GM10847 (cell line): ENCODE measurements around the gene CEP85L.

Source experiments
- POLR2A ChIP-seq: IDR thresholded peaks from 2 replicates; pipeline ENCODE4 v1.6.1; 2011; ENCODE audit not compliant: insufficient read length; ENCODE audit errors: extremely low read depth

CEP85L gene

DNA sequence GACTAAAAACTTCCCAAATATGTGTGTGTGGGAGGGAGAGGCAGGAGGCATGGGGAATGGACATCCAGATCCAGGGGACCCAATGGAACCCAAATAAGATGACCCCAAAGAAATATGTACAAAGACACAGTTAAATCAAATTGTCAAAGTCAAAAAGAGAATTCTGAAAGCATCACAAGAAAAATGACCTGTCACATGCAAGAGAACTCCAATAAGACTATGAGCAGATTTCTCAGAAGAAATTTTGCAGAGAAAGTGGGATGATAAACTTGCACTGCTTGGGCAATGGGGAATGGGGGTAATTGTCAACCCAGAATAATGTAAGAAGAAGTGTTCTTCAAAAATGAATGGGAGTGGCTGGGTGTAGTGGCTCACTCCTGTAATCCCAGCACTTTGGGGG, 162.8 kb downstream of the CEP85L start:
- no peak for TF ChIP-seq POLR2A

DNA sequence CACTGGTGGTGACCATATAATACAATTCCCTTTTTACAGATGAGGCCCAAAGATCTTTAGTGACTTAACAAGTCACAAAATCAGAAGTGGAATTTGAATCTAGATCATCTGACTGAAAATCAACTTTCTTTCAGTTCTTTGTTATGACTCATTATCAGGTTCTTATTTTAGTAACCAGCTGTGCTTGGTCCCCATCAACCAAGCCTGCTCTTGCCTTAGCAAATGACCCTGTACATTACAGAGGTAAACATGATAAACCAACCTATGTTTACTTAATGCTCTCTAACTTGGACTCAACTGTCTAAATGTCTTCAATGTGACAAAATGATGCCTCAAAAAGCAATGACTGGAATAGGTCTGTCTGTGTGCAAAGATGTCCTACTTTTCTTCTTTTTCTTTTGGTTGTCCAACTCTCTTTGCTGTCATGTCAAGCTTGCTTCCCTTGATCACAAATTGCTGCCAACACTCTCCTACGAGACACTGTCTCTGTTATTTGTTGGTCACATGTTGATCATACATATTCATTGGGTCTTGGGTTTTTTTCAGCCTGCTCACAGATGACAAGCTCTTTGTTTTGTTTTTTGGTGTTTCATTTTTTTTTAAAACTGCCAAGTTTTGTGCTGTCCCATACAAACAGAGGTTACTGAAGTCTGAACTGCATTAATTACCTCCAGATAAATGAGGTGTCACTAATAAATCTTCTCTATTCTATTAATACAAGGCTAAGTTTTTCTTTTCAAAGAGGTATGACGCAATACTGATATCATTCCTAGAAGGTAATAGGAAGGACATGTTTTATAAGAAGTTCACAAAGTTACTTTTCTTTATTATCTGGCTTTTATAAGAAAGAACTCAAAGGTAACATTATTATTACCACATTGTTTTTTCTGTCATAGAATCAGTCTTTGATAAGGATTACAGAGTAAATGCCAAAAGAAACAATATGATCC, 165.5 kb downstream of the CEP85L start:
- TF ChIP-seq POLR2A = no peak

DNA sequence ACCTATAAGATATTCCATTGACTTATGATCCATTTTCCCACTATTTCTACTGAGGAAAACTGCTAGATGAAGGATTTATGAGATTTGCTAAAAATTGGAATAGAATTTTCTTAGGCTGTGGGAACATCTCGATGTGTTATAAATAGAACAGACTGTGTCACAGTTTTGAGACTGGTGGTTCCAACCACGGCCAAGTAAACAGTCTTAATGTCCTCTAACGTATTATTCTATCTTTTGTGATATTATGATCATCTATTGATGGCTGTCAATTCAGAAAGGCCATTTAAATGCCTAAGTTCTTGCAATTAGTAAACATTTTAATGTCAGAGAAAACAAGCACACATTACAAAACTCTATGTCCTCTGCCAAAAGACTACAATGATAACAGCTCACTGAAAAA, 174.8 kb downstream of the CEP85L start:
- TF ChIP-seq POLR2A = no peak

DNA sequence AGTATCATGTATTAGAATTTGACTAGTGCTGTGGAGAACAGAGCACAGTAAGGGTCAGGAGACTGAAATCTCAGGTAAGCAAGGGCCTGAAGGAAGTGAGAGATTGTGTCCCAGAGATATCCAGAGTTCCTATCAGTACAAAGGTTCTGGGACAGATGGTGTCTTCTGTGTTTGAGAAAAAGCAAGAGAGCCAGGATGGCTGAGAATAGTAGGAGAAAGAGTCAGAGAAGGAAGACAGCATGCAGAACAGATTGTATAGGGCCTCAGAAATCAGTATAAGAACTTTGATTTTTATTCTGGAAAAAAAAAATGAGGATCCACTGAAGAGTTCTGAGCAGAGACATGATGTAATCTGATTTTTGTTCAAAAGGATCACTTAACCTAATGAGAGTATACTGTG, 178.1 kb downstream of the CEP85L start:
- no peak for TF ChIP-seq POLR2A

DNA sequence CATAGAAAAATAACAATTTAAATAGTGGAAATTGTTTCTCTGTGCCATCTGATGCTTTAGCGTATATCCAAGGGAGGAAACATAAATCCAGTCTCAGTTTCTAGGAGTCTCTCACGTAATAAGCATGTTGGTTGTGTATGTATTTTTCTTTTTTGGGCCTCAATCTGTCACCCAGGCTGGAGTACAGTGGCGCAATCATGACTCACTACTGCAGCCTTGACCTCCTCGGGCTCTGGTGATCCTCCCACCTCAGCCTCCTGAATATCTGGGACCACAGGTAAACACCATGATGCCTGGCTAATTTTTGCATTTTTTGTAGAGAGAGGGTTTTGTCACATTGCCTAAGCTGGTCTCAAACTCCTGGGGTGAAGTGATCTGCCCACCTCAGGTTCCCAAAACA, 181.9 kb downstream of the CEP85L start:
- TF ChIP-seq POLR2A = no peak

DNA sequence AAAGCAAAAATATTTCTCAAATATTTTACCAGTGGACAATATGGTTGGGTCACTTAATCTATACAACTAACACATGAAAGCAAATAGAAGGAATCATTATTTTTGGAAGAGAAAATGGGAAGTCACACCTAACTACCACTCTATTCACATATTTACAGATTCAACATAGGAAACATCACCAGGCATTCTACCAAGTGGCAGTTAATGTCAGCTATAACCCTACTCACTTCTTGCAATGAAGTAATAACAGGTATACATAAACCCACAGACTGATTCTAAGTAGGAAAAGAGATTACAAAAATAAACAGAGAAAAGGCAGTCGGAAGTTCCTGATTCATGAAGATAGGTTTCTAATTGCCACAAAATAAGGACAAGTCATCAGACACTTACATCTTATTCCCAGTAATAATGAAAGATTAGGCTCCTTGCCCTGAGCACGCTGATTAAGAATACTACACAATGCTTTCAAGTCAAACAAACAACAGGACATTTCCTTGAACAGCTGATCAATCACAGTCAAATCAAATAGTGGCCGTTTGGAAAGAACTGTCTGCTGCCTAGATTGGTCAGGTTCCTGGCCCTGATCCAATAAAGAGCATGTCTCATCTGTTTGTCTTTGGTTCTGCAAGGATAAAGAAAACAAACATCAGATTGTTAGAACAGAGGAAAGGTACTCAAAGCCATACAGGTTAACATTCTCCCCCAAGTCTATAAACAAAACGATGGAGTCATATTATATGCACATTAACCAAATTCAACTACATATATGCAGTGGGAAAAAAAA, 182.5 kb downstream of the CEP85L start:
- TF ChIP-seq POLR2A = no peak

DNA sequence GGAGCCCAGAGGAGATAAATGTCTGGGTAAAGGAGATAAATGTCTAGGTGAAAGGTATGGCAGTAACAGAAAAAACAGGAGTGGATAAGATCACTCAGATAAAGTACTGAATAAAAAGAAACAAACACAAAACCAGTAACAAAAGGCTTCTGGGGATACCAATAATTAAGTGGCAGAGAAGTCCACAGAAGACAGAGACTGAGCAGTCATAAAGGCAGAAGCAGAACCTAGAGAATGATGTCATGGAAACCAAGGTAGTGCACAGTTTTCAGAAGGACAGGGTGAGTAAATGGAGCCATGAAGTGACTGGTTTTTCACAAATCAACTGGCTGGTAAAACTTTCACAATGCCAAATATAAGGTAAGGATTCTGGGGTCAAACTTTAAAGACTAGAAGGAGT, 184.2 kb downstream of the CEP85L start:
- no peak for TF ChIP-seq POLR2A

DNA sequence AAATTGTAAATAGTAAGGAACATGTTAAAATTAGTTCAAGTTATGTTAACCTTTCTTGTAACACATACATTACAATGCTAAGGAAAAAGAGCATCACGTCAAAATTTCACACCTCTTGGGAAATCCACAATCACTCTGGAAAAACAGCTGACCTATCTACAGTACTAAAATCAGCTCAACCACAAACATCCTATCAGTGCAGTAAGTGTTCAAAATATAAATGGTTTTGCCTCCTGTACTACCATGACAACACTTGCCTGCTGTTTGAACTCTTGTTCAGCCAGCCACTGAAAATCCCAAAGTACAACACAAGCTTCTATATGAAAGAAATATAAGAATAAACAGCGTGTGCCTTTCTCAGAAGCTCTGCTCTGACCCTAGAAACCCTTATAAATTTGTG, 186.8 kb downstream of the CEP85L start:
- no peak for TF ChIP-seq POLR2A

DNA sequence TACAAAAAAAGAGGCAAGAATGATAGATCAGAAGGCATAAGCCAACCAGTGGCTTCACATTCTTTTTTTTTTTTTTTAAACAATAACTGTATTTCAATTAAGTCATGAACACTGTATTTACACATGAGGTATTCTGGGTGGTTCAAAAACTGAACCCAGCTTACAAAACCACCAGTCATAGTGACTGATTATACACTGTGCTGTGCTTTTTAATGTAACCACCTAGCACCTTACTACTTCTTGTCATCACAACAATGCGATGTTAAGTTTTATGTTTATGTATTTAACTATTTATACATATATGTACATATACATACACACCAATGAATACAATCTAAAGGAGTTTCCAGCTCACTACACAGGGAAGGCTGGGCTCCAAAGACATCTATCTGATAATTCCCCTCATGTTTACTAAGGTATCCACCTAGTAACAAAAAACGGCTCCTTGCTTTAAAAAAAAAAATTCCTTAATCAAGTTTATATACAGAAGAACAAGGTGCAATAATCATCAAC, 190.4 kb downstream of the CEP85L start:
- no peak for TF ChIP-seq POLR2A

DNA sequence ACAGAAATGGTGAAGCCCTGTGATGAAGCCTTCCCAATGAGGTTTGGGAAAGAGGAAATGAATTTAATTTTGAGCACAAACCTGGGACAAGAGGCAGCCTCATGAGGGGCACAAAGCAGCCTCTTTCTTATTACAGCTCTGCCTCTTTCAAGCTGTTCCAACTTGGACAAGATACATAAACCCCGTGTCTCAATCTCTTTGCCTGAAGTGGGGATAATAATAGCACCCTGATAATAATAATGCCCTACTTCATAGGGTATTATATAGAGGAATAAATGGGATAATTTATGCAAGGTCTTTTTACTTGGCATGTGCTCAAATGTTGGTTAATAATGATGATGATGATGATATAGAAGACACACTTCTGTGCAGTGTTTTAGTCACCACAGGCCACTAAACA, 194.4 kb downstream of the CEP85L start:
- TF ChIP-seq POLR2A = no peak

DNA sequence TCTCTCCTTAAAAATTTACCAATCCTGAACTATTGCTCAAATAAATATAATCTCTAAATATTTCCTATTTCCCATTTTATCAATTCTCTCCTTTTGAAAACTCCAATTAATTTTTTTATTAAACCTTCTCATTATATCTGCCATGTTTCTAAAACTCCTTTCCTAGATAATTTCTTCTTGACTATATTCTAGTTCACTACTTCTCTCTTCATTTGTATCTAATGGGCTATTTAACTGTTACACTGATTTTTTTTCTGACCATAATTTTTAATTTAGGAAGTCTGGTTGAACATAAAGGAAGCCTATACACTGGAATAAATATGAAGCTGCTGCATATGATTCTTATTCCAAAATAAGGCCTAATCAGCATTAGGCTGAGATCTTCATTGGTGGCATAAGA, 199.6 kb downstream of the CEP85L start:
- TF ChIP-seq POLR2A = no peak

DNA sequence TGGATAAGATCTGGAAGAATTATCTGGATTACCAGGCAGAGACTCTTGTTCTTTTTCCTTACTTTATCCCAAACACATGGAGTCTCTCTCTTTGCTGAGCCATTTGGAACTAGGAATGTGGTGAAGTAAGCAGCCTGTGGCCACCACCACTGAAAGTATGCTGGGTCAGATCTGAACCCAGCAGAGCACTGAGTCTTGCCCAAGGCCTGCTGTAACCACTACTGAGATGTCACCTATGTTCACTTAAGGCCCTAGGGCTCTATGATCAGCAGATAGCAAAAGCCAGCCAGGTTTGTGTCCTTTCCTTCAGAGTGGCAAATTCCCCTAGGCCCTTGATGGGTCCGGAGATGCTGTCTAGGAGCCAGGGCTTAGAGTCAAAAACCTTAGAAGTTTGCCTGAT, 206.6 kb downstream of the CEP85L start:
- TF ChIP-seq POLR2A = no peak

DNA sequence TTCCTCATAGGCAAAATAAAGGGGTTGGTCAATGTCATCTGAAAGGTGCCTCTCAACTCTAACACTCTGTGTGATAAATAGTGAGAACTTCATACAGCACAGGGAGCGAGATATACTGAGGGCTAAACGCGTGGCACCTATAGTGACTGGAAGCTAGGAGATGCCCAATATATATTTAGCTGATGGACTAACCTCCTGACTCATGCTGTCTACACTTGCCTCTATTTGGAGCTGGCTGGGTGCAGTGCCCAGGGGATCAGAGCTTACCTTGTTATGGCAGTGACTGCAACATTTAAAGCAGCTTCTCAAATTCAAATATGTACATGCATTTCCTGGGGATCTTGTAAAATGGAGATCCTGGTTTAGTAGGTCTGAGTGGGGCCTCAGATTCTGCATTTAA, 214.9 kb downstream of the CEP85L start:
- TF ChIP-seq POLR2A = no peak

DNA sequence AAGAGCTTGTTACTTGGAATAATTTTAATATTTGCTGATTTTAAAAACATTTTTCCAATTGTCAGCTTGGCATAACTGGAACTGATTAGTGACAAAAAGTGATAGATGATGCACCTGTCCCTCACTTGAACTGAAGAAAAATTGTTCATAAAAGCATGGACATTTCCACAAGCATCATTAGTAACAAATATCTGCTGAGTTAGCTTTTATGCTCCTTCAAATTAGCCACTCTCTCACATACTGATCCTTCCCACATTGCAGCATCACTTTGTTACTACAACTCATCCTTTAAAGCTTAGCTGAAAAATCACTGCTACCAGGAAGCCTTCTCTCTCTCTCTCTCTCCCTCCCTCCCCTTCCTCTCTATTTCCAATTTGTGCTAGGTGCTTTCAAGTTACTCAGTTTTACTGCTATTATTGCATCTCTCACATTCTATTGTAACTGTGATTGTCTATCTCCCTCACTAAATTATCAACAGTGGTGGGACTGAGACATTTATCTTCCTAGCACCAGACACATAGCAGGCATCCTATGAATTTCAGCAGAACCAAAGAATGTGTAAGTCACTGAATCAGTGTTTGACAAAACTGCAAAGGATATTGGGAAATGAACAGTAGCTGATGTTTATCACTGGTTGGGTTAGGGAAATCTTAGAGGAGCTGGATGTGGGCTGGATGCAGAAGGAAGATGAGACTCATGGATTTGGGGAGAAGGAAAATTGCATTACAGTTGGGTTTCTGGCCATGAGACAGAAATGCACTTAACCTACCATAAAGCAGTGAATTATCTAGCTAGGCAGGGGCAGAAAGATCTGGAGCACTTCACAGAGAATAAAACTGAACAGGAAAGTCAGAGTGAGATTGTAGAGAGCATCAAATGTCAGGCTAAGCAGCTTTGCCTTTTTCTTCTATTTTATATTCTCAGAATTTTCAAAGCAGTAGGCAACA, 231.7 kb downstream of the CEP85L start:
- no peak for TF ChIP-seq POLR2A
